ENCODE results near the gene TMEM247. TPM values are rescaled to one million over a fixed set of nuclear protein-coding genes. Genes with fewer than 3 reads are reported as not detected.

The TMEM247 gene
- total and polyA plus RNA-seq, 10 donors: not detected

GRCh38 chr2:46477925-46478324 is 1.4 kb upstream of the TMEM247 start:
- Histone ChIP-seq H3K27ac (no peak overlapping the region), H3K27me3 (replicated peaks in 1 of 7) (no peaks in the 10 kb centered on the region), H3K4me3 (no peak overlapping the region), H3K36me3 (no peaks in the 10 kb centered on the region), H3K4me1 (peaks cover 0 to 8% (median 0%) of the 10 kb centered on the region in 6 donors), H3K9me3 (no peaks in the 10 kb centered on the region)
- DNase-seq: no peak
- TF ChIP-seq POLR2A (IDR thresholded peaks at IDR 0.05): no peak
- TF ChIP-seq POLR2AphosphoS5 (IDR thresholded peaks at IDR 0.05): no peak
- TF ChIP-seq CTCF (IDR thresholded peaks at IDR 0.05 in 8 of 11, conservative IDR thresholded peaks at IDR 0.05 in 3 of 11): no peak
- 74 to 94% (median 88%) methylated on average over 9 to 10 of the region's 10 CpGs for WGBS, 5 donors
- intact Hi-C loops (cut with DNase I; ENCODE audit: low total_unique reads): no loop called here

GRCh38 chr2:46480562-46480961 is 1.2 kb downstream of the TMEM247 start:
- Histone ChIP-seq H3K4me3 (no peak overlapping the region), H3K27me3 (replicated peaks in 1 of 7) (no peaks in the 10 kb centered on the region), H3K36me3 (no peaks in the 10 kb centered on the region), H3K27ac (no peak overlapping the region), H3K9me3 (no peaks in the 10 kb centered on the region), H3K4me1 (peaks cover 0 to 8% (median 0%) of the 10 kb centered on the region in 6 donors)
- intact Hi-C loops (cut with DNase I; ENCODE audit: low total_unique reads): no loop called here
- no peak for DNase-seq
- WGBS, 5 donors: 91 to 96% (median 93%) methylated on average over 23 to 24 of the region's 24 CpGs
- no peak for TF ChIP-seq POLR2A (IDR thresholded peaks at IDR 0.05)
- TF ChIP-seq CTCF (IDR thresholded peaks at IDR 0.05 in 8 of 11, conservative IDR thresholded peaks at IDR 0.05 in 3 of 11): no peak
- no peak for TF ChIP-seq POLR2AphosphoS5 (IDR thresholded peaks at IDR 0.05)

GRCh38 chr2:46481198-46482193 is 2.1 kb downstream of the TMEM247 start:
- no peak overlapping the region for H3K4me3 ChIP-seq
- 70 to 86% (median 80%) methylated on average over 6 of the region's 6 CpGs for WGBS, 5 donors
- TF ChIP-seq POLR2A (IDR thresholded peaks at IDR 0.05): no peak
- TF ChIP-seq POLR2AphosphoS5 (IDR thresholded peaks at IDR 0.05): no peak
- TF ChIP-seq CTCF (IDR thresholded peaks at IDR 0.05 in 8 of 11, conservative IDR thresholded peaks at IDR 0.05 in 3 of 11): no peak

GRCh38 chr2:46482490-46482889 is 3.1 kb downstream of the TMEM247 start:
- no peaks in the 10 kb centered on the region for H3K27me3 ChIP-seq (replicated peaks in 1 of 7)
- WGBS, 5 donors: 78 to 90% (median 88%) methylated on average over 4 of the region's 4 CpGs
- TF ChIP-seq POLR2AphosphoS5 (IDR thresholded peaks at IDR 0.05) (no peak), CTCF (IDR thresholded peaks at IDR 0.05 in 8 of 11, conservative IDR thresholded peaks at IDR 0.05 in 3 of 11) (no peak), POLR2A (IDR thresholded peaks at IDR 0.05) (no peak)
- intact Hi-C loops (cut with DNase I; ENCODE audit: low total_unique reads): no loop called here
- DNase-seq: no peak
- H3K27ac ChIP-seq: peak overlapping the region in 2 of 8 donors; percentile 12 to 21
- no peak overlapping the region for H3K4me3 ChIP-seq
- no peaks in the 10 kb centered on the region for H3K9me3 ChIP-seq
- H3K36me3 ChIP-seq: no peaks in the 10 kb centered on the region
- H3K4me1 ChIP-seq: peaks cover 0 to 11% (median 2%) of the 10 kb centered on the region in 6 donors

More at GRCh38 chr2:46481198-46482193, 2.1 kb downstream of the TMEM247 start:
- Histone ChIP-seq H3K27me3 (replicated peaks in 1 of 7) (no peaks in the 10 kb centered on the region), H3K9me3 (no peaks in the 10 kb centered on the region), H3K27ac (peak overlapping the region in 1 of 8 donors; percentile 21), H3K36me3 (no peaks in the 10 kb centered on the region), H3K4me1 (peaks cover 0 to 9% (median 0%) of the 10 kb centered on the region in 6 donors)
- no peak for DNase-seq
- intact Hi-C loops (cut with DNase I; ENCODE audit: low total_unique reads): no loop called here
